Naive B cell (primary cell): ENCODE data around the gene GALNT7. TPM values are rescaled to one million over a fixed set of nuclear protein-coding genes. Genes with fewer than 3 reads are reported as not detected.
A peak's percentile ranks its signal among the peaks of the same experiment; 100 is the strongest.

Experiments used
- ATAC-seq, 2 donors: fragments of 150-1000 bp; cut with Tn5 transposase; 2 replicates each; pipeline ENCODE4 v1.10.0; 2021; ENCODE audit warnings: low read depth in 2 of 2, mild to moderate bottlenecking in 2 of 2, moderate library complexity in 2 of 2
- DNase-seq: peaks from one replicate; pipeline ENCODE4 v3.0.0; 2022
- H3K27ac Mint-ChIP-seq, 6 donors: one replicate each; pipeline ENCODE4 v1.8.0; 2020 to 2022; ENCODE audit warnings: mild to moderate bottlenecking in 6 of 6, mixed read lengths in 6 of 6, moderate library complexity in 5 of 6, inconsistent platforms in 2 of 6
- H3K27me3 Mint-ChIP-seq, 3 donors: one replicate each; pipeline ENCODE4 v1.8.0; 2021 to 2022; ENCODE audit warnings: mixed read lengths in 3 of 3, mild to moderate bottlenecking in 1 of 3
- H3K36me3 Mint-ChIP-seq, 2 donors: one replicate each; pipeline ENCODE4 v1.8.0; 2020 to 2022; ENCODE audit warnings: mixed read lengths in 2 of 2, inconsistent platforms in 1 of 2, mild to moderate bottlenecking in 1 of 2
- H3K4me1 Mint-ChIP-seq, 3 donors: one replicate each; pipeline ENCODE4 v1.8.0; 2020 to 2022; ENCODE audit warnings: mixed read lengths in 3 of 3, inconsistent platforms in 1 of 3, mild to moderate bottlenecking in 1 of 3, moderate library complexity in 1 of 3
- H3K4me3 Mint-ChIP-seq, 8 donors: one replicate each; pipeline ENCODE4 v1.8.0; 2020 to 2022; ENCODE audit warnings: mild to moderate bottlenecking in 8 of 8, mixed read lengths in 8 of 8, moderate library complexity in 8 of 8, inconsistent platforms in 2 of 8
- H3K9me3 Mint-ChIP-seq, 7 donors: one replicate each; pipeline ENCODE4 v1.8.0; 2020 to 2022; ENCODE audit warnings: mixed read lengths in 7 of 7, mild to moderate bottlenecking in 5 of 7, inconsistent platforms in 2 of 7, moderate library complexity in 1 of 7
- polyA plus RNA-seq, 6 donors: library from polyadenylated mRNA; unstranded; fragments of 300-500 nt; fragmentation: Illumina TruSeq; gene quantifications; one replicate each; pipeline ENCODE4 v1.2.3, GENCODE V29; 2021; ENCODE audit warnings: low read depth in 6 of 6

Gene GALNT7
- polyA plus RNA-seq, 6 donors from 2014 or later = 2.8 to 12.6 (median 11.9) TPM

GRCh38 chr4:173288296-173288695, 119.7 kb downstream of the GALNT7 start:
- peak in 1 of 2 donors; percentile 33 for ATAC-seq
- peaks cover 0 to 37% (median 14%) of the 10 kb centered on the region in 7 donors for H3K9me3 Mint-ChIP-seq

GRCh38 chr4:173288698-173289352, 120.2 kb downstream of the GALNT7 start:
- peaks cover 8 to 9% of the 10 kb centered on the region in 2 donors for H3K36me3 Mint-ChIP-seq
- peaks cover 0 to 13% (median 0%) of the 10 kb centered on the region in 3 donors for H3K4me1 Mint-ChIP-seq
- DNase-seq = no peak
- no peaks in the 10 kb centered on the region for H3K27me3 Mint-ChIP-seq
- H3K27ac Mint-ChIP-seq = no peak overlapping the region
- peaks cover 0 to 31% (median 11%) of the 10 kb centered on the region in 7 donors for H3K9me3 Mint-ChIP-seq
- ATAC-seq = no peak
- H3K4me3 Mint-ChIP-seq = no peak overlapping the region

More at GRCh38 chr4:173288296-173288695, 119.7 kb downstream of the GALNT7 start:
- peaks cover 0 to 13% (median 0%) of the 10 kb centered on the region in 3 donors for H3K4me1 Mint-ChIP-seq
- DNase-seq = peak; percentile 25
- no peak overlapping the region for H3K4me3 Mint-ChIP-seq
- peak overlapping the region in 1 of 6 donors; percentile 35 for H3K27ac Mint-ChIP-seq
- H3K27me3 Mint-ChIP-seq = no peaks in the 10 kb centered on the region
- H3K36me3 Mint-ChIP-seq = peaks cover 8 to 9% of the 10 kb centered on the region in 2 donors

- Mint-ChIP-seq H3K4me1 (peaks cover 0 to 13% (median 0%) of the 10 kb centered on the region in 3 donors), H3K27ac (peak overlapping the region in 1 of 6 donors; percentile 28), H3K36me3 (peaks cover 8 to 9% of the 10 kb centered on the region in 2 donors), H3K4me3 (no peak overlapping the region), H3K9me3 (peaks cover 0 to 28% (median 10%) of the 10 kb centered on the region in 7 donors), H3K27me3 (no peaks in the 10 kb centered on the region)
- ATAC-seq (no peak), DNase-seq (no peak)
Measured at GRCh38 chr4:173289353-173289727, 120.7 kb downstream of the GALNT7 start.

GRCh38 chr4:173291899-173292298, 123.3 kb downstream of the GALNT7 start:
- no peaks in the 10 kb centered on the region for H3K36me3 Mint-ChIP-seq
- H3K9me3 Mint-ChIP-seq = peaks cover 0 to 5% (median 4%) of the 10 kb centered on the region in 7 donors
- no peak overlapping the region for H3K4me3 Mint-ChIP-seq
- H3K27me3 Mint-ChIP-seq = no peaks in the 10 kb centered on the region
- no peak overlapping the region for H3K27ac Mint-ChIP-seq
- H3K4me1 Mint-ChIP-seq = peaks cover 0 to 13% (median 0%) of the 10 kb centered on the region in 3 donors
- no peak for DNase-seq
- ATAC-seq = no peak

GRCh38 chr4:173293663-173294062, 125.1 kb downstream of the GALNT7 start:
- Mint-ChIP-seq H3K9me3 (no peaks in the 10 kb centered on the region), H3K4me1 (peaks cover 0 to 8% (median 0%) of the 10 kb centered on the region in 3 donors), H3K27ac (no peak overlapping the region), H3K36me3 (no peaks in the 10 kb centered on the region), H3K27me3 (no peaks in the 10 kb centered on the region), H3K4me3 (no peak overlapping the region)
- no peak for DNase-seq
- no peak for ATAC-seq

GRCh38 chr4:173294444-173294843, 125.8 kb downstream of the GALNT7 start:
- no peaks in the 10 kb centered on the region for H3K27me3 Mint-ChIP-seq
- H3K36me3 Mint-ChIP-seq = no peaks in the 10 kb centered on the region
- ATAC-seq = no peak
- H3K4me1 Mint-ChIP-seq = no peaks in the 10 kb centered on the region
- no peaks in the 10 kb centered on the region for H3K9me3 Mint-ChIP-seq
- no peak overlapping the region for H3K4me3 Mint-ChIP-seq
- DNase-seq = no peak
- no peak overlapping the region for H3K27ac Mint-ChIP-seq

- Mint-ChIP-seq H3K4me3 (no peak overlapping the region), H3K36me3 (peaks cover 6 to 18% of the 10 kb centered on the region in 2 donors), H3K27me3 (no peaks in the 10 kb centered on the region), H3K27ac (peak overlapping the region in 5 of 6 donors; percentile 12 to 71 (median 42)), H3K4me1 (no peaks in the 10 kb centered on the region), H3K9me3 (no peaks in the 10 kb centered on the region)
- no peak for DNase-seq
- ATAC-seq = no peak
Measured at GRCh38 chr4:173301518-173302201, 133.0 kb downstream of the GALNT7 start.

- no peaks in the 10 kb centered on the region for H3K4me1 Mint-ChIP-seq
- H3K9me3 Mint-ChIP-seq = no peaks in the 10 kb centered on the region
- ATAC-seq = no peak
- no peaks in the 10 kb centered on the region for H3K27me3 Mint-ChIP-seq
- no peak overlapping the region for H3K4me3 Mint-ChIP-seq
- H3K27ac Mint-ChIP-seq = no peak overlapping the region
- DNase-seq = no peak
- peaks cover 6 to 18% of the 10 kb centered on the region in 2 donors for H3K36me3 Mint-ChIP-seq
Measured at GRCh38 chr4:173307778-173308177, 139.2 kb downstream of the GALNT7 start.

GRCh38 chr4:173311368-173311767, 142.8 kb downstream of the GALNT7 start:
- Mint-ChIP-seq H3K36me3 (peaks cover 0 to under 1% of the 10 kb centered on the region in 2 donors), H3K4me1 (no peaks in the 10 kb centered on the region), H3K4me3 (no peak overlapping the region), H3K27ac (no peak overlapping the region), H3K9me3 (no peaks in the 10 kb centered on the region), H3K27me3 (no peaks in the 10 kb centered on the region)
- ATAC-seq (no peak), DNase-seq (no peak)

- no peak for DNase-seq
- ATAC-seq = no peak
- no peak overlapping the region for H3K4me3 Mint-ChIP-seq
- no peak overlapping the region for H3K27ac Mint-ChIP-seq
- no peaks in the 10 kb centered on the region for H3K36me3 Mint-ChIP-seq
- H3K27me3 Mint-ChIP-seq = no peaks in the 10 kb centered on the region
- H3K9me3 Mint-ChIP-seq = no peaks in the 10 kb centered on the region
- no peaks in the 10 kb centered on the region for H3K4me1 Mint-ChIP-seq
Measured at GRCh38 chr4:173314715-173315114, 146.1 kb downstream of the GALNT7 start.

GRCh38 chr4:173316060-173316459, 147.4 kb downstream of the GALNT7 start:
- H3K4me3 Mint-ChIP-seq = no peak overlapping the region
- no peaks in the 10 kb centered on the region for H3K4me1 Mint-ChIP-seq
- no peak overlapping the region for H3K27ac Mint-ChIP-seq
- no peaks in the 10 kb centered on the region for H3K36me3 Mint-ChIP-seq
- DNase-seq (no peak), ATAC-seq (no peak)
- no peaks in the 10 kb centered on the region for H3K9me3 Mint-ChIP-seq
- H3K27me3 Mint-ChIP-seq = no peaks in the 10 kb centered on the region

GRCh38 chr4:173317004-173317403, 148.4 kb downstream of the GALNT7 start:
- H3K9me3 Mint-ChIP-seq = no peaks in the 10 kb centered on the region
- no peaks in the 10 kb centered on the region for H3K36me3 Mint-ChIP-seq
- DNase-seq (no peak), ATAC-seq (peak in 1 of 2 donors; percentile 52)
- H3K27ac Mint-ChIP-seq = no peak overlapping the region
- H3K27me3 Mint-ChIP-seq = no peaks in the 10 kb centered on the region
- no peak overlapping the region for H3K4me3 Mint-ChIP-seq
- H3K4me1 Mint-ChIP-seq = no peaks in the 10 kb centered on the region

- ATAC-seq (no peak), DNase-seq (no peak)
- no peaks in the 10 kb centered on the region for H3K27me3 Mint-ChIP-seq
- no peaks in the 10 kb centered on the region for H3K4me1 Mint-ChIP-seq
- no peak overlapping the region for H3K4me3 Mint-ChIP-seq
- no peak overlapping the region for H3K27ac Mint-ChIP-seq
- H3K36me3 Mint-ChIP-seq = no peaks in the 10 kb centered on the region
- no peaks in the 10 kb centered on the region for H3K9me3 Mint-ChIP-seq
Measured at GRCh38 chr4:173318240-173318639, 149.6 kb downstream of the GALNT7 start.

GRCh38 chr4:173318648-173319211, 150.1 kb downstream of the GALNT7 start:
- peak in 1 of 2 donors; percentile 30 for ATAC-seq
- no peaks in the 10 kb centered on the region for H3K9me3 Mint-ChIP-seq
- no peak overlapping the region for H3K4me3 Mint-ChIP-seq
- H3K36me3 Mint-ChIP-seq = no peaks in the 10 kb centered on the region
- peak; percentile 20 for DNase-seq
- H3K4me1 Mint-ChIP-seq = no peaks in the 10 kb centered on the region
- H3K27ac Mint-ChIP-seq = no peak overlapping the region
- no peaks in the 10 kb centered on the region for H3K27me3 Mint-ChIP-seq
